ENCODE measurements around the gene ACSF3. TPM values are rescaled to one million over a fixed set of nuclear protein-coding genes. Genes with fewer than 3 reads are reported as not detected.

Gene ACSF3
- total RNA-seq, 1 experiment from 2014 or later, result 74.5 TPM

- ChIA-PET CTCF (no interaction called here), POLR2A (no interaction called here), RAD21 (ENCODE audit: low non-redundant PET in 1 of 2, low total read pairs in 2 of 2, uncharacterized antibody in 2 of 2, unreplicated experiment in 2 of 2) (no interaction called here)
- H3K9me3 ChIP-seq (ENCODE audit: control insufficient read depth in 1 of 2, insufficient read depth in 1 of 2, low read depth in 1 of 2, low read length in 2 of 2), result no peaks in the 10 kb centered on the region
- H3K27me3 ChIP-seq (ENCODE audit: insufficient read depth, low read length), result no peaks in the 10 kb centered on the region
- H3K79me2 ChIP-seq (ENCODE audit: insufficient read depth, low read length), result peaks cover 42% of the 10 kb centered on the region
- TF ChIP-seq JUND (IDR thresholded peaks at IDR 0.05), result no peak
- no peak for TF ChIP-seq MAX (IDR thresholded peaks at IDR 0.05)
- TF ChIP-seq EGR1 (IDR thresholded peaks at IDR 0.05; ENCODE audit: low read depth), result no peak
- no peak for TF ChIP-seq EZH2phosphoT487 (IDR thresholded peaks at IDR 0.05; ENCODE audit: borderline replicate concordance)
- TF ChIP-seq FOSL1 (IDR thresholded peaks at IDR 0.05; ENCODE audit: low read depth), result no peak
- no peak for TF ChIP-seq SRF (IDR thresholded peaks at IDR 0.05; ENCODE audit: low read depth)
- no peak for TF ChIP-seq RAD21 (IDR thresholded peaks at IDR 0.05; ENCODE audit: low read depth)
- TF ChIP-seq YY1 (IDR thresholded peaks at IDR 0.05; ENCODE audit: extremely low read depth, insufficient replicate concordance, low read depth, low read length), result no peak
- no peak for TF ChIP-seq ATF3 (IDR thresholded peaks at IDR 0.05)
- TF ChIP-seq POLR2AphosphoS5 (IDR thresholded peaks at IDR 0.05; ENCODE audit: low read depth, low read length), result no peak
- TF ChIP-seq POLR2A (IDR thresholded peaks at IDR 0.05; ENCODE audit: borderline replicate concordance, extremely low read depth, insufficient read depth, insufficient read length), result no peak
- TF ChIP-seq SIN3A (IDR thresholded peaks at IDR 0.05; ENCODE audit: low read depth), result no peak
- TF ChIP-seq CEBPB (IDR thresholded peaks at IDR 0.05; ENCODE audit: low read depth), result no peak
- no peak for TF ChIP-seq ZNF274 (IDR thresholded peaks at IDR 0.05; ENCODE audit: low read depth, low read length)
- no peak for TF ChIP-seq ZBTB33 (IDR thresholded peaks at IDR 0.05; ENCODE audit: extremely low read depth, insufficient replicate concordance, low read length)
- DNase-seq (ENCODE audit: low read depth, low spot score) (no peak), ATAC-seq (no peak)
- H4K20me1 ChIP-seq (ENCODE audit: insufficient read depth), result peaks cover 3% of the 10 kb centered on the region; the same call in 1 of the 2 replicates
- H3K4me3 ChIP-seq (replicated peaks in 1 of 2; ENCODE audit: low read depth in 1 of 2, low read length in 2 of 2), result no peak overlapping the region
- H3K27ac ChIP-seq (ENCODE audit: low read depth, low read length), result no peak overlapping the region; the same call in 1 of the 2 replicates
- no peak overlapping the region for H3K9ac ChIP-seq (ENCODE audit: low read length)
- peaks cover 0 to 8% of the 10 kb centered on the region in 2 experiments; a peak in 2 of 4 replicates for H3K4me1 ChIP-seq (ENCODE audit: control insufficient read depth in 1 of 2, insufficient read depth in 2 of 2, low read length in 2 of 2)
- intact Hi-C loops (cut with micrococcal nuclease), result no loop called here
- peaks cover 25 to 33% of the 10 kb centered on the region in 2 experiments for H3K36me3 ChIP-seq (ENCODE audit: control insufficient read depth in 1 of 2, insufficient read depth in 2 of 2, low read length in 2 of 2)
- no peak overlapping the region for H2AFZ ChIP-seq (ENCODE audit: low read depth, low read length, poor library complexity, severe bottlenecking)
- no TSS peak for BruUV-seq (replicated peaks)
- H3K9me2 ChIP-seq (ENCODE audit: insufficient read depth), result no peaks in the 10 kb centered on the region
- no peak overlapping the region for H3K4me2 ChIP-seq (ENCODE audit: low read length)
Observed at GRCh38 chr16:89102041-89102471, 8.4 kb downstream of the ACSF3 start.
